Testis (tissue), 2 donors: ENCODE measurements around the gene ADAMTS10.

Source experiments
- CTCF ChIP-seq, 3 experiments: fragments of 450-650 bp in 2 of 3; fragments of 200-600 bp in 1 of 3; sonication (generic) in 1 of 3; IDR thresholded peaks; one replicate each; pipeline ENCODE4 v1.5.1; 2016 to 2019; ENCODE audit warnings: antibody characterized with exemption in 3 of 3, mild to moderate bottlenecking in 2 of 3, moderate library complexity in 1 of 3
- POLR2A ChIP-seq: fragments of 450-650 bp; IDR thresholded peaks from one replicate; pipeline ENCODE4 v1.6.1; 2017; ENCODE audit warnings: antibody characterized with exemption, mild to moderate bottlenecking, moderate library complexity

GRCh38 chr19:8600064-8600463, 10.5 kb downstream of the ADAMTS10 start:
- TF ChIP-seq CTCF (IDR thresholded peaks at IDR 0.05) (no peak), POLR2A (no peak)
